IPS DF 19.7 (cell line): ENCODE measurements around the gene DHRSX.
"Not testable (repeated sequence)": the region's sequence is repeated elsewhere in the genome, so short reads cannot be mapped to it uniquely, and the experiment has no call there.

Experiments used
- DNase-seq: peaks from one replicate; pipeline ENCODE4 v3.0.0-alpha.2; 2013; ENCODE audit warnings: low read depth, low spot score

The DHRSX gene

DNA sequence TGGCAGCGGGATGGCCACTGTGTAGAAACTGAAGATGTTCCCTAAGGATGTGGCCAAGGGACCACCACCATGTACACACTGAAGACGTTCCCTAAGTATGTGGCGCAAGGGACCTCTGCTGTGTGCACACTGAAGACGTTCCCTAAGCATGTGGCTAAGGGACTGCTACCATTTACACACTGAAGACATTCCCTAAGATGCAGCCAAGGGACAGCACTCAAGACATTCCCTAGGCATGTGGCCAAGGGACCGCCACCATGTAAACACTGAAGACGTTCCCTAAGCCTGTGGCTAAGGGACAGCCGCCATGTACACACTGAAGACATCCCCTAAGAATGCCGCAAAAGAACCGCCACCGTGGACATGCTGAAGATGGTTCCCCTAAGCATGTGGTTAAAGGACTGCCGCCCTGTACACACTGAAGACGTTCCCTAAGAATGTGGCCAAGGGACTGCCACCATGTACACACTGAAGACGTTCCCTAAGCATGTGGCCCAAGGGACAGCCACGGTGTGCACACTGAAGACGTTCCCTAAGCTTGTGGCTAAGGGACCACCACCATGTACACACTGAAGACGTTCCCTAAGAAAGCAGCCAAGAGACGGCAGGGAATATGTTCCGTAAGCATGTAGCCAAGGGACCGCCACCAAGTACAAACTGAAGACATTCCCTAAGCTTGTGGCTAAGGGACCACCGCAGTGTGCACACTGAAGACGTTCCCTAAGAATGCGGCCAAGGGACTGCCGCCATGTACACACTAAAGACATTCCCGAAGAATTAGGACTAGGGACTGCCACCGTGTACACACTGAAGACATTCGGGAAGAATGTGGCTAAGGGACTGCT is 43.3 kb downstream of the DHRSX start:
- DNase-seq, result no peak

DNA sequence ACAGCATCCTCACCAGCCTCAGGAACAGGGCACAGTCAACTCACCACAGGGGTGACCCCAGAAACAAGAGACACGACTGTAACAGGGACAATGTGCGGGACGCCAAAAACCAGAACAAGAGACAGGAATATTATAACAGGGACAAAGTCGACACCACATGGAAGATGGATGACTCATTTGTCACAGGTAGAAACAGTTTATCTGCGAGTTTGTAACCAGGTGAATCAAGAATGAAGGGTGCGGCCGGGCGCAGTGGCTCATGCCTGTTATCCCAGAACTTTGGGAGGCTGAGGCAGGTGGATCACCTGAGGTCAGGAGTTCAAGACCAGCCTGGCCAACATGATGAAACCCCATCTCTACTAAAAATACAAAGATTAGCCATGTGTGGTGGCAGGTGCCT is 44.7 kb downstream of the DHRSX start:
- not testable (repeated sequence) for DNase-seq

DNA sequence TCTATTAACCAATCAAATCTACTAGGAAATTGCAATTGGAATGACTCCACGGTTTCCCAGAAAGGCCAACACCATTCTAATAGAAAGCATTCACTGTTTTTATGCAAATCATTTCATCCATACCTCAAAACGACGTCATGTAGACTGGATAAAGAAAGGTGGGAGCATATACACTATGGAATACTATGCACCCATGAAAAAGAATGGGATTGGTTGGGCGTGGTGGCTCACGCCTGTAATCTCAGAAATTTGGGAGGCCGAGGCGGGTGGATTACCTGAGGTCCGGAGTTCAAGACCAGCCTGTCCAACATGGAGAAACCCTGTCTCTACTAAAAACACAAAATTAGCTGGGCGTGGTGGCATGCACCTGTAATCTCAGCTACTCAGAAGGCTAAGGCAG is 46.2 kb downstream of the DHRSX start:
- DNase-seq, result not testable (repeated sequence)

DNA sequence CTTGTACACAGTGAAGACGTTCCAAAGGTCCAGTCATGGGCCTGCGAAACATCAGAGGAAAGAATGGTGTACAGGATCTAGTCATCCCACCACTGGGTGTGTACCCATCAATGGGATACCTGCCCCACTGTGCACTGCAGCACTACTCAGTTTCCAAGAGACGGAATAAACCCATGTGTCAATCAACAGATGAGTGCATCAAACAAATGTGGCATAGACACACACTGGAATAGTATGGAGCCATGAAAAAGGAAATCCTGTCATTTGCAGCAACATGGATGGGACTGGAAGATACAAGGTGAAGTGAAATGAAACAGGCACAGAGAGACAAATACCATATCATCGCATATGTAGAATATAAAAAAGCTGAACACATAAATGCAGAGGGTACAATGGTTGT is 48.0 kb downstream of the DHRSX start:
- DNase-seq, result no peak

- DNase-seq, result no peak
These were observed 48.4 kb downstream of the DHRSX start for GRCh38 chrX:2452317-2452784.

DNA sequence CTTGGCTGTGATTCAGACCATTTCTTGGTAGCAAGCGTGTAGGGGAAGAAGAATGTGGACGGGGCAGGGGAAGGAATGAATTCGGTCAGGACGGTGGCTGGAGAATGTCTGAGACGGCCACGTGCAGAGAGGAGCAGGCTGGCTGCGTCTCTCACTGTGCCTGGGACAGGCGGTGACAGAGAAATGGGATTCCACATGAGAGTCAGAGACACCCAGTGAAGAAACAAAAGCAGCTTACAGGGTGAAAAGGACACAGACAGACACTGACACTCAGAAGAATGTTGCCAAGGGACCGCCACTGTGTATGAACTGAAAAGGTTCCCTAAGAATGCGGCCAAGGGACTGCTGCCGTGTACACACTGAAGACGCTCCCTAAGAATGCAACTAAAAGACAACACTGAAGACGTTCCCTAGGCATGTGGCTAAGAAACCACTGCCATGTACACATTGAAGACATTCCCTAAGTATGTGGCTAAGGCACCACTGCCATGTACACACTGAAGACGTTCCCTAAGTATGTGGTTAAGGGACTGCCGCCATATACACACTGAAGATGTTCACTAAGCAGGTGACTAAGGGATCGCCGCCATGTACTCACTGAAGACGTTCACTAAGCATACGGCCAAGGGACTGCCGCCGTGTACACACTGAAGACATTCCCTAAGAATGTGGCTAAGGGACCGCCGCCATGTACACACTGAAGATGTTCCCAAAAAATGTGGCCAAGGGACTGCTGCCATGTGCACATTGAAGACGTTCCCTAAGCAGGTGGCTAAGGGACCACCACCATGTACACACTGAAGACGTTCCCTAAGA is 49.1 kb downstream of the DHRSX start:
- DNase-seq, result no peak

GRCh38 chrX:2450681-2451080 is 50.1 kb downstream of the DHRSX start:
- DNase-seq, result no peak

DNA sequence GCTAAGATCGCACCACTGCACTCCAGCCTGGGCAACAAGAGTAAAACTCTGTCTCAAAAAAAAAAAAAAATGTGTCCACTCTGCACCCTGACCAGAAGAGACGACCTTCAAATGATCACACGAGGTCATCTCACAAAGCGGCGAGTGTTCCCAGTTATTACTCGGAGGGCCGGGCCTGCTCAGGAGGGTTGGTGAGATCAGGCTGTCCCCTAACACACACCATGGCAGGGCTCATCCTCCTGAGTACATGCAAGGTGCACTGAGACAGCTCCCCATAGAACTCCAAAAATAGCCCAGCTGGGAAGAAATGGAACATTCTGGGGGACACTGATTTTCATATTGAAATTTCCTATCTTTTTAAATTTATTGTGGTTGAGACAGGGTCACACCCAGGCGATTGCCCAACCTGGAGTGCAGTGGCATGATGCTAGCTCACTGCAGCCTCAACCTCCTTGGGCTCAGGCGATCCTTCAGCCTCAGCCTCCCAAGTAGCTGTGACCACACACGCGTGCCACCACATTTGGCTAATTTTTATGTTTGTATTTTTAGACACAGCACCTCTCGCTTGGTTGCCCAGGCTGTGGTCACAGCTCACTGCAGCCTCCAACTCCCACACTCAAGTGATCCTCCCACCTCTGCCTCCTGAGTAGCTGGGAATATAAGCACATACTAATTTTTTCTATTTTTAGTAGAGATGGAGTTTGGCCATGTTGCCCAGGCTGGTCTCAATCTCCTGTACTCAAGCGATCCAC is 51.5 kb downstream of the DHRSX start:
- no peak for DNase-seq

DNA sequence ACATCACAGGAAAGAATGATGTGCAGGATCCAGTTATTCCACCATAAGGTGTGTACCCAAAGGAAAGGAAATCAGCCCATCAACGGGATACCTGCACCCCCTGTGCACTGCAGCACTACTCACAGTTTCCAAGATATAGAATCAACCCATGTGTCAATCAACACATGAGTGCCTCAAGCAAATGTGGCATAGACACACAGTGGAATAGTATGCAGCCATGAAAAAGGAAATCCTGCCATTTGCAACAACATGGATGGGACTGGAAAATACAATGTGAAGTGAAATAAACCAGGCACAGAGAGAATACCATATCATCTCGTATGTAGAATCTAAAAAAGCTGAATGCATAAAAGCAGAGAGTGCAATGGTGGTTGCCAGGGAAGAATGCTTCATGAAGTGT is 53.3 kb downstream of the DHRSX start:
- no peak for DNase-seq

GRCh38 chrX:2446815-2447214 is 54.0 kb downstream of the DHRSX start:
- no peak for DNase-seq

GRCh38 chrX:2445662-2446623 is 54.8 kb downstream of the DHRSX start:
- no peak for DNase-seq

- DNase-seq, result no peak
These were observed 58.1 kb downstream of the DHRSX start for GRCh38 chrX:2442694-2443093.

DNA sequence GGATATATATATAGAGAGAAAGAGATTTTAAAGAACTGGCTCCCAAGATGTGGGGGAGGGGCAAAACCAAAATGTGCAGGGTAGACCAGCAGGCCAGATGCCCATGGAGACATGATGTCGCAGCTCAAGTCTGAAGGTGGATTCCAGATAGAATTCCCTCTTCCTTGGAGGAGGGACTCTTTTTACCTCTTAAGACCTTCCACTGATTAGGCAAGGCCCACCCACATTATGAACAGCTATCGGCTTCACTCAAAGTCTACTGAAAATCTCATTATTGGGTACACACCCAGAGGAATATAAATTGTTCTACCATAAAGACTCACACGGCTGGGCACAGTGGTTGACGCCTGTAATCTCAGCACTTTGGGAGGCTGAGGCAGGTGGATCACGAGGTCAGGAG is 59.3 kb downstream of the DHRSX start:
- DNase-seq, result no peak

GRCh38 chrX:2439613-2440012 is 61.2 kb downstream of the DHRSX start:
- no peak for DNase-seq

GRCh38 chrX:2435465-2435864 is 65.3 kb downstream of the DHRSX start:
- no peak for DNase-seq

- DNase-seq, result no peak
These were observed 66.3 kb downstream of the DHRSX start for GRCh38 chrX:2434270-2435163.

GRCh38 chrX:2432298-2432863 is 68.4 kb downstream of the DHRSX start:
- no peak for DNase-seq

DNA sequence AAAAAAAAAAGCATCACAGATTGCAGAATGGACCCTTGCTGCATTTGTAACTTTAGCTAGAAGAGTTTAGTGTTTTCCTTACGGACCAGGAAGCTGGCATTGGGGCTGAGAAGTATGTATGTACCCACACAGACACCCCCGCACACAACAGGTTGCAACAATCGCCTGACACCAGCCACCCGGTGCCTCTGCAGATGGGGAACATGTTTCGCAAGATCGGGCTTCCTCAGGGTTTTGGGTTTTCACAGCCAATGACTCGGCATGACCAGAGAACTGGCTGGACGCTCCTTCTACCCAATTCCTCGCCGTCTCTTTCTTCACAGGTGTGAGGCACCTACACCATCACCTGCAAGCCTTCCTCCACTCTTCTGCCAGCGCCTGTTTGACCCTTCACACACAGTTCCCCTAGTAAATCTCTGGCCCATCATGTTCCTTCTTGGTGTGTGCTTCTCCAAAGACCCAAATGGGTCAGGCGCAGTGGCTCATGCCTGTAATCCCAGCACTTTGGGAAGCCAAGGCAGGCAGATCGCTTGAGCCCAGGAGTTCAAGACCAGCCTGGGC is 70.4 kb downstream of the DHRSX start:
- DNase-seq, result no peak

DNA sequence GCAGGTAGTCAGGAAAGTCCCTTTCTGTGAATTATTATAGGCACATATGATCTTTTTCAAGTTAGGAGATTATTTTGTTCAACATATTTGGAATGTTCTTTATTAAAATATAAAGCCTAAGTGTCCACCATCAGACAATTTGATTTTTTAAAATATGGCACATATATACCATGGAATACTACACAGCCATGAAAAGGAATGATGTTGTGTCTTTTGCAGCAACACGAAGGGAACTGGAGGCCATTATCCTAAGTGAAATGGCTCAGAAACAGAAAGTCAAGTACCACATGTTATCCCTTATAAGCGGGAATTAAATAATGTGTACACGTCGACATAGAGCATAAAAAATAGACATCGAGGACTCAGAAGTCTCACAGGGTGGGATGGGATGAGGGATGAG is 73.0 kb downstream of the DHRSX start:
- no peak for DNase-seq
